ENCODE measurements around the gene TMEM179.

The TMEM179 gene

DNA sequence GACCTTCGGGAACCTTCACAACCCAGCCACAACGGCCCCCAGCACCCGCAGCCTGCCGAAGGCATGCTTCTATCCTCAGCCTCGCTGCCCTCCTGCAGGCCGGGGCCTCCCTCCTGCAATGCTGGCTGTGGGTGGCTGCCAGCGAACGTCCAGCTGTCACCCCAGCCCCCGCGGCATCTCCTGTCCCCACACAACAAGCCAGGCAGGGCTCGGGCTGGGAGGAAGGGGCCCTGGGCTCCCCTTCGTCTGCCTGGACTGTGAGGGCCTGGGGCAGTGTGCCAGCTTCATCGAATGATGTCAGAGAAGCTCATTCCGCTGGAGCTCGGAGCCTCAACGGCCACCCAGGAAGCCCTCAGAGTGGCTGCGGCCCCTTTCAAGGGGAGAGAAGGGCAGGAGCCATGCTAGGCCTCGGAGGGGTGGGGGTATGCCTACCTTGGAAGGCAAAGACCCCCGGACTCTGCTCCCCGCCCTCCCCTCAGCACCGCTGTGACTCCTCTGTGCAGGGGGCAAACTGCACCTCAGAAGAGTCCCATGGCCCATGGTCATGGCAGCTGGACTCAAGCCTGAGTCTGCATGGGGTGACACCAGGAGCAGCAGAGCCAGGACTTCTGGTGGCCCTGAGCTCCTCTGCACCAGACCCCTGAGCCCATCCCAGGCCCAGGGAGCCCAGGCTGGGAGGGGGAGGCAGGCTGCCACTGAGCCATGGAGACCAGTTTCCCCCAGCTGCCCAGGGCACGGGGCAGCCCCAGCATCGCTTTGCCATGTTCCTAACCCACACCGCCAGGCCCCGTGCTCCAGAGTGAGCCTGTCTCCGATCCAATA is 49.8 kb downstream of the TMEM179 start:
- no peak overlapping the region for H3K4me3 ChIP-seq (ENCODE audit: control insufficient read depth, low read depth, low read length)
- no peak for DNase-seq (ENCODE audit: low read depth)
- TF ChIP-seq, protein P1, sequence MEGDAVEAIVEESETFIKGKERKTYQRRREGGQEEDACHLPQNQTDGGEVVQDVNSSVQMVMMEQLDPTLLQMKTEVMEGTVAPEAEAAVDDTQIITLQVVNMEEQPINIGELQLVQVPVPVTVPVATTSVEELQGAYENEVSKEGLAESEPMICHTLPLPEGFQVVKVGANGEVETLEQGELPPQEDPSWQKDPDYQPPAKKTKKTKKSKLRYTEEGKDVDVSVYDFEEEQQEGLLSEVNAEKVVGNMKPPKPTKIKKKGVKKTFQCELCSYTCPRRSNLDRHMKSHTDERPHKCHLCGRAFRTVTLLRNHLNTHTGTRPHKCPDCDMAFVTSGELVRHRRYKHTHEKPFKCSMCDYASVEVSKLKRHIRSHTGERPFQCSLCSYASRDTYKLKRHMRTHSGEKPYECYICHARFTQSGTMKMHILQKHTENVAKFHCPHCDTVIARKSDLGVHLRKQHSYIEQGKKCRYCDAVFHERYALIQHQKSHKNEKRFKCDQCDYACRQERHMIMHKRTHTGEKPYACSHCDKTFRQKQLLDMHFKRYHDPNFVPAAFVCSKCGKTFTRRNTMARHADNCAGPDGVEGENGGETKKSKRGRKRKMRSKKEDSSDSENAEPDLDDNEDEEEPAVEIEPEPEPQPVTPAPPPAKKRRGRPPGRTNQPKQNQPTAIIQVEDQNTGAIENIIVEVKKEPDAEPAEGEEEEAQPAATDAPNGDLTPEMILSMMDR (IDR thresholded peaks at IDR 0.05; ENCODE audit: control insufficient read depth, insufficient read depth, low read depth, low read length, missing control alignments) = no peak

DNA sequence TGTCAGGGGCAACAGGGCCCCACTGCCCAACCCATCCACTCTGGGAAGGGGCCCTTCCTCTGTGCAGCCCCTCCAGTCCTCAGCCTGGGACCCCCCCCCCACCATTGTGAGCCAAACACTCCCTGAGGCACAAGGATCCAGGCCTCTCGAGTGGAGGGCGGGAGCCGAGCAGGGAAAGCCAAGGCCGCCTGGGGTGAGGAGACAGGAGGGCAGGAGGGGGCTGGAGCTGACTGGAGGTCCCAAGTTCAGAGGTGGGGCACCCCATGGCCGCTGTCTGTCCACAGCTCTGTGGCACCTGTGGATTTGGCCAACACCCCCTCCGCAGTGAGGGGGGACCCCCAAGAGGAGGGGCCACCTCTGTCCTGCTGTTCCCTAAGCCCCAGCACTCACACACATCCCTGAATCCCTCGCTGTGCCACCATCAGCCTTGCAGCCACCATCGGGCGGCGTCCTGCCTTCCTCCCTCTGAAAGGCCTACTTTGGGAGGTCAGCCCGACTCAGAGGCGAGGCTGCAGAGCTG is 50.4 kb downstream of the TMEM179 start:
- no peak for DNase-seq (ENCODE audit: low read depth)
- H3K4me3 ChIP-seq (ENCODE audit: control insufficient read depth, low read depth, low read length) = no peak overlapping the region
- TF ChIP-seq, protein P1 (IDR thresholded peaks at IDR 0.05; ENCODE audit: control insufficient read depth, insufficient read depth, low read depth, low read length, missing control alignments) = no peak

DNA sequence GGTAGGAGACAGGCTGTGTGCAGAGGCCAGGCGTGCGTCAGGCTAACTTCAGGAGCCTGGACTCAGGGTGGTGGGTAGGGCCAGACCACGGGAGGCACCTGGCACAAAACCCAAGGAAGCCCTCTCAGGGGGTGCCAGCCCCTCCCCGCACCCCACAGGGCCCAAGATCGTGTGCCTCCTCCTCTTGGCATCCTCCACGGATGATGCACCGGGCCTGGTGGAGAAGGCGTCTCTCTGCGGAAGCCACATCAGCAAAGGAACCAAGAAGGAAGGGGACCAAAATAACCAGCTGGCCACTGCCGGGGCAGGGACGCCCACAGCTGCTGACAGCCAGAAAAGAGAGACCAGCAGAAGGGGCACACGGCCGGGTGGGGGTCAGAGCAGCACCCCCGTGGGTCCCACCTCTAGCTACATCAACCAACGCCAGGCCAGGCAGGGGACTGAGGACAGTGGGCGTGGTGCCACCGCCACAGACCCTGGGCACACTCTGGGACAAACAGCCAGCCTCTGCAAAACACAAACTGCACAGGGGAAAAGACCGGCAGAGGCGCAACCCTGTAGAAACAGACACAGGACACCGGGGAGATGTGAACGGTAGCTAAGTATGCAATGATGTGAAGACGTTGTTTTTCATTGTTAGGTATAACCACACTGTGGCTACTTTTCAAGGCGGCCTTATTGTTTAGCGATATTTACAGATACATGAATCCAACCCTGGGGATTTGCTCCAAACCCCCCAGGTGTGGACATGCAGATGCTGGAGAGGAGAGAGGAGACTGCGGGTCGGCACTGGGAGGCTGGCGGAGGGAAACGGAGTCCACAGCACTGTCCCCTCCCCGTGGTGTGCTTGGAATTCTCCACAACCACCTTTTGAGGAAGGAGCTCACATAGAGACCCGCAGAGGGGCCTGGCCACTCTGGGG is 51.1 kb downstream of the TMEM179 start:
- TF ChIP-seq, protein P1 (IDR thresholded peaks at IDR 0.05; ENCODE audit: control insufficient read depth, insufficient read depth, low read depth, low read length, missing control alignments) = no peak
- no peak overlapping the region for H3K4me3 ChIP-seq (ENCODE audit: control insufficient read depth, low read depth, low read length)
- DNase-seq (ENCODE audit: low read depth) = no peak

DNA sequence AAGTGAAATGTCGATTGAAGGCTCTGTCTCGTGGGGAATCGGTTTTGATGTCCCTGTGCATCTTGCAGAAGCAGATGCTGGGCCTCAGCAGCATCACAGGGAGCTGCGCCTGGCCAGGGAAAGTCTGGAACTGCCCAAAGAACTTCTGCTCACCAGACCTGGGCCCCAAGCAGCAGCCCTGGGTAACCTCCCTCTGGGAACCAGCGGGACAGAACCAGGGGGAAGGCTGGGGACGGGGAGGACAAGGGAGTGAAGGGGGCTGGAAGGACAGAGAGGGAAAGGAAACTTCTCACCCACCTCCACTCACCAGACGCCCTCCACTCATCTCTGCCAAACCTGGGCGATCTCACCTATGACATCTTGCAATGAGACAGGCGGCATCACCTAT is 51.8 kb downstream of the TMEM179 start:
- TF ChIP-seq, protein P1 (IDR thresholded peaks at IDR 0.05; ENCODE audit: control insufficient read depth, insufficient read depth, low read depth, low read length, missing control alignments) = no peak
- H3K4me3 ChIP-seq (ENCODE audit: control insufficient read depth, low read depth, low read length) = no peak overlapping the region
- no peak for DNase-seq (ENCODE audit: low read depth)

DNA sequence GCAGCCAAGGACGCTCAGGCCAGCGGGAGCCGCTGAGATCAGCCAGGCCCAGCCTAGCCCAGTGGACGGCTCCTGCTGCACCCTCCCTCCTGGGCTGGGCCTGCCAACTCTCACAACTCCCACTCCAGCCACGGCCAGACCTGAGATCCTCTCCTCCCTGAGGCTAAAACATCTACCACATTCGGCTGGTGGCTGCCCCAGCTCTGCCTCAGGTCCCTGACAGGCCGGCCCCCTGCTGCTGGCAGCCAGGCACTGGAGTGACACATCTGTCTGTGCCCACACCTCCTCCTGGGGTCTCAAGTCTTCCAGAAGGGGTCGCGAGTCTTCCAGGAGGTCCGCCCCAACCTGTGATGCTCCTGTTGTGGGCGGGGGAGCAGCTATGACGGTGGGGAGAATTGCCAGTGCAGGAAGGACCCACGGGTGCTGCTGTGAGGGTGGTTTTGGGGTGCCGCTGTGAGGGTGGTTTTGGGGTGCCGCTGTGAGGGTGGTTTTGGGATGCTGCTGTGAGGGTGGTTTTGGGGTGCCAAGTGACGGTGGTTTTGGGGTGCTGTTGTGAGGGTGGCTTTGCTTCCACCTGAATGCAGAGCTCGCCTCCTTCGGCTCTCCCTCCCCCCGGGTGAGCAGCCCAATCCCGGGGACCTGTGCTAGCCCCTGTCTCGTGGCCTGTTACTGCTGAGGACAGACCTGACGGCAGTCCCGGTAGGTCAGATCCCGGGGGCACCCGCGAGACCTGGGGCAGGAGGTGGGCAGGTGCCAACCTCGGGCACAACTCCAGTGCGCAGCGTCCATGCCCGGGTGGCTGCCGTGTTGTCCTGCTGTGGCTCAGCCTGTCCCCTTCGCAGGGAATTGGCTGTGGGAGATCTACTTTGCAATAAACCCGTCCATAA is 52.5 kb downstream of the TMEM179 start:
- TF ChIP-seq, protein P1 (IDR thresholded peaks at IDR 0.05; ENCODE audit: control insufficient read depth, insufficient read depth, low read depth, low read length, missing control alignments) = no peak
- DNase-seq (ENCODE audit: low read depth) = no peak
- no peak overlapping the region for H3K4me3 ChIP-seq (ENCODE audit: control insufficient read depth, low read depth, low read length)

All from AG09309 (cell line).